ENCODE results near the gene ATP5PF.

Gene ATP5PF

DNA sequence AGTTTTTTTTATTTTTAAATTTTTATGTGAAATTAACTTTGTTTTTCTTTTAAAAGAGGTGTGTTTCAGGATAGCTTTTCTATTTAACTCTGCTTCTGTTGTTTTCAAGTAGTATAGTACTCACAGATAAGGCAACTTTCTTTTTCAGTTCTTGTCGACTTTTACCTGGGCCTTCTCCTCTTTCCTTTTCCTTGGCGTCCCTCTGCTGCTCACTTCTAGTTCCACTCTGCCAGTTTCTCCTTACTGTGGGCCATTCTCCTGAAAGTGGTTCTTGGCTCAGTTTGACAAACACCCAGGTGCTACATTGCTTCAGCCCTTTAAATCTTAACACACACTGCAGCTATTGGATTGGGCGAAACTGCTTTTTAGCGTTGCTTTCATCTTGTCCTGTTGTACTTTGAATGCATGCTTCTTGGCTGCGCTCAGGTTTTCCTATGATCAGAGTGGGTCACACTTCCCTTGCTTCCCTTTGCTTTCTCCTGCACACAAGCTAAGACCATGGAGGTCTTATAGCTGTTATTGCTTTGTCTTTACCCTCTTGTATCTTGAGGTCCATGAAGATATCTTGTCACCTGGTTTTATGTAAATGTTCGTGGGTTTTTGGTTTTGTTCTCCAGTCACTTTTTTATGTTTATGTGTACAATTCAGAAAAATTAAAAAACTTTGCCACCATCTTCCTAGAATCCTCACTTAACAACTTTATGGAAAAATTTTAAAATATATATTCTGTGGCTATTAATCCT is 21.7 kb upstream of the ATP5PF start:
- H3K36me3 ChIP-seq (ENCODE audit: control insufficient read depth in 5 of 5, insufficient read depth in 5 of 5, low read length in 5 of 5), result peaks cover 43 to 61% (median 53%) of the 10 kb centered on the region in 5 donors
- peak overlapping the region in 3 of 5 donors; percentile 27 to 45 (median 29) for H3K4me3 ChIP-seq (ENCODE audit: low read depth in 1 of 5, low read length in 5 of 5)
- no peak overlapping the region for H3K27ac ChIP-seq (ENCODE audit: low read depth, low read length)
- H3K27me3 ChIP-seq (ENCODE audit: control insufficient read depth in 5 of 5, insufficient read depth in 4 of 5, low read length in 5 of 5), result no peaks in the 10 kb centered on the region
- H3K4me1 ChIP-seq (ENCODE audit: control insufficient read depth in 5 of 5, insufficient read depth in 5 of 5, low read length in 5 of 5), result peaks cover 0 to 11% (median 0%) of the 10 kb centered on the region in 5 donors
- no peaks in the 10 kb centered on the region for H3K9me3 ChIP-seq (ENCODE audit: control insufficient read depth in 5 of 5, low read length in 5 of 5)
- peak overlapping the region in 2 of 5 donors; percentile 13 to 17 for H3K9ac ChIP-seq (ENCODE audit: low read length in 5 of 5)

DNA sequence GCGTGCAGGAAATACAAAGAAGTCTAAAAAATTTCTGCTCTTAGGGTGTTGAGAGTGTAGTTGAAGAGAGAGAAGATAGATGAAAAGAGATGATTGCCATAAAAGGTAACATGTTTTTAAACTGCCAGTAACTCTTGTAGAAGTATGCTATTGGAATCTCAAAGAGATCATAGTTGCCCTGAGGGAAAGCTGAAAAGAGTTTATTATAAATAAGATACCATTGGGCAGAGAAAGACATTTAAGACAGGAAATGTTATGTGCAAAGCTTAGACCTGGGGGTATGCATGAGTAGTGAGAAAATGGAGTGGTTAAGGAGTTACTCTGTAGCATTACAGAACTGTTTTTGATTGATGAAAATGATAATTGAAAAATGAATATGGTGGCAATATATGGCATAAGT is 17.7 kb upstream of the ATP5PF start:
- H3K36me3 ChIP-seq (ENCODE audit: control insufficient read depth in 5 of 5, insufficient read depth in 5 of 5, low read length in 5 of 5), result peaks cover 29 to 57% (median 40%) of the 10 kb centered on the region in 5 donors
- peaks cover 0 to 8% (median 0%) of the 10 kb centered on the region in 5 donors for H3K4me1 ChIP-seq (ENCODE audit: control insufficient read depth in 5 of 5, insufficient read depth in 5 of 5, low read length in 5 of 5)
- H3K4me3 ChIP-seq (ENCODE audit: low read depth in 1 of 5, low read length in 5 of 5), result no peak overlapping the region
- no peak overlapping the region for H3K27ac ChIP-seq (ENCODE audit: low read depth, low read length)
- H3K27me3 ChIP-seq (ENCODE audit: control insufficient read depth in 5 of 5, insufficient read depth in 4 of 5, low read length in 5 of 5), result no peaks in the 10 kb centered on the region
- H3K9ac ChIP-seq (ENCODE audit: low read length in 5 of 5), result no peak overlapping the region
- no peaks in the 10 kb centered on the region for H3K9me3 ChIP-seq (ENCODE audit: control insufficient read depth in 5 of 5, low read length in 5 of 5)

DNA sequence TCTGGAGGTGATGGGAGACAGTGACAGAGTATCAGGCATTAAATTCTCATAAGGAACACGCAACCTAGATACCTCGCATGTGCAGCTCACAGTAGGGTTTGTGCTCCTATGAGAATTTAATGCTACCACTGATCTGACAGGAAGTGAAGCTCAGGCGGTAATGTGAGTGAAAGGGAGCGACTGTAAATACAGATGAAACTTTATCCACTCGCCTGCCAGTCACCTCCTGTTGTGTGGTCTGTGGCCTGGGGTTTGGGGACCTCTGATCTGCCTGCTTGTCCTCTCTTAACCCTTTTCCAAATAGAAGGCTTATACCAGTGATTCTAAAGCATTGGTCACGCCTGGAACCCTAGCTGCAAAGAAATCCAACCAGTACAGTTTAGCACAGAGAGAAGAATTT is 15.4 kb upstream of the ATP5PF start:
- no peak overlapping the region for H3K27ac ChIP-seq (ENCODE audit: low read depth, low read length)
- H3K4me3 ChIP-seq (ENCODE audit: low read depth in 1 of 5, low read length in 5 of 5), result no peak overlapping the region
- H3K27me3 ChIP-seq (ENCODE audit: control insufficient read depth in 5 of 5, insufficient read depth in 4 of 5, low read length in 5 of 5), result no peaks in the 10 kb centered on the region
- H3K9ac ChIP-seq (ENCODE audit: low read length in 5 of 5), result no peak overlapping the region
- H3K36me3 ChIP-seq (ENCODE audit: control insufficient read depth in 5 of 5, insufficient read depth in 5 of 5, low read length in 5 of 5), result peaks cover 35 to 60% (median 41%) of the 10 kb centered on the region in 5 donors
- H3K4me1 ChIP-seq (ENCODE audit: control insufficient read depth in 5 of 5, insufficient read depth in 5 of 5, low read length in 5 of 5), result no peaks in the 10 kb centered on the region
- no peaks in the 10 kb centered on the region for H3K9me3 ChIP-seq (ENCODE audit: control insufficient read depth in 5 of 5, low read length in 5 of 5)

DNA sequence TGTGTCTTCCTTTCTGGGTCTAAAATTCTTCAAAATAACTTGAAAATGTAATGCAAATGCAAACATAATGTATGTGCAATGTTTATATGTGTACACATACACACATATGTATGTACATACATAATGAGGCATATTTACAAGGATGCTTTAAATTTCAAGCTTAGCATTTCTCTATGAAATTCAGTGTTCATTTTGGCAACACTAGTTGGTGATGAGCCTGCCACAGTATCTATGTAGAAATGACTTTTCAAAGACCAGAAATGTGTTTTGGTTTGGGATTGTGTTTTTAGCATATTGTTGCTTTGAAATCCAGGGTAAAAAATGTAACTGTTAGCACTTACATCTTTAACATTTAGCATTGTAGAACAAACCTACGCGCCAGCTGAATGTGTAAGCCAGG is 10.2 kb upstream of the ATP5PF start:
- no peaks in the 10 kb centered on the region for H3K9me3 ChIP-seq (ENCODE audit: control insufficient read depth in 5 of 5, low read length in 5 of 5)
- H3K4me3 ChIP-seq (ENCODE audit: low read depth in 1 of 5, low read length in 5 of 5), result no peak overlapping the region
- H3K36me3 ChIP-seq (ENCODE audit: control insufficient read depth in 5 of 5, insufficient read depth in 5 of 5, low read length in 5 of 5), result peaks cover 13 to 35% (median 20%) of the 10 kb centered on the region in 5 donors
- H3K4me1 ChIP-seq (ENCODE audit: control insufficient read depth in 5 of 5, insufficient read depth in 5 of 5, low read length in 5 of 5), result no peaks in the 10 kb centered on the region
- H3K27me3 ChIP-seq (ENCODE audit: control insufficient read depth in 5 of 5, insufficient read depth in 4 of 5, low read length in 5 of 5), result no peaks in the 10 kb centered on the region
- H3K27ac ChIP-seq (ENCODE audit: low read depth, low read length), result no peak overlapping the region
- H3K9ac ChIP-seq (ENCODE audit: low read length in 5 of 5), result no peak overlapping the region

DNA sequence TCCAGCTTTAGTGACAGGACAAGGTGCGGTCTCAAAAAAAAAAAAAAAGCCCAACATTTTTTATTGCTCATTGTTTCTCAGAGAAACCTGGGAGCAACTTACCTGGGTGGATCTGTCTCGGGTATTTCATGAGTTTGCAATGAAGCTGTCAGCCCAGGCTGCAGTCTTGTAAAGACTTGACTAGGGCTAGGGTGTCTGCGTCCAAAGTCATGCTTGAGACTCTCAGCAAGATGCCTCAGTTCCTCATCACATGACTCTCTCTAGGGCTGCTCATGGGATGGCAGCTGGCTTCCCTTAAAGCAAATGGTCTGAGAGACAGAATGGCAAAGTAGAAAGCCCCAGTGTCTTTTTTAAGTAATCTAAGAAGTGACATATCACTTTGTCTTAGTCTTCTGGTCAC is 8.2 kb upstream of the ATP5PF start:
- no peak overlapping the region for H3K4me3 ChIP-seq (ENCODE audit: low read depth in 1 of 5, low read length in 5 of 5)

DNA sequence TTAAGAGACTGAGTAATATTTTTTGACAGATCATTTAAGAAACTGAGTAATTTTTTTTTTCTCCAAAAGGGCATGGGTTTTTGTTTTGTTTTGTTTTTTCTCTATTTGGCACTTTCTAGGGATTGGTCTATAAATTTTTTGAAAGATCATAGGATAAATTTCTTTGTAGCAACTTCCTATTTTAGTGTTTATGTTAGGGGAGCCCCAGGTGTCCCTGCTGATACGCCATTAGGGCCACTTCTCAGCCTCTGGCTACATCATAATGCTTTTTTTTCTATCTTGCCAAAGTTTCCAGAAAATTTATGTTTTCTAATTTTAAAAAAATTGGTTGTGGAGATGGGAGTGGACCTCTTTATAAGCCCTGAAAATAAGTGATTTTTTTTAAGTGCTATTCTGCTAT is 2.7 kb upstream of the ATP5PF start:
- H3K9me3 ChIP-seq (ENCODE audit: control insufficient read depth in 5 of 5, low read length in 5 of 5), result no peaks in the 10 kb centered on the region
- no peaks in the 10 kb centered on the region for H3K36me3 ChIP-seq (ENCODE audit: control insufficient read depth in 5 of 5, insufficient read depth in 5 of 5, low read length in 5 of 5)
- H3K27ac ChIP-seq (ENCODE audit: low read depth, low read length), result peak overlapping the region; percentile 99
- H3K27me3 ChIP-seq (ENCODE audit: control insufficient read depth in 5 of 5, insufficient read depth in 4 of 5, low read length in 5 of 5), result no peaks in the 10 kb centered on the region
- H3K9ac ChIP-seq (ENCODE audit: low read length in 5 of 5), result peak overlapping the region in 1 of 5 donors; percentile 51
- peaks cover 0 to 44% (median 34%) of the 10 kb centered on the region in 5 donors for H3K4me1 ChIP-seq (ENCODE audit: control insufficient read depth in 5 of 5, insufficient read depth in 5 of 5, low read length in 5 of 5)
- H3K4me3 ChIP-seq (ENCODE audit: low read depth in 1 of 5, low read length in 5 of 5), result peak overlapping the region in 1 of 5 donors; percentile 86

More for the DNA sequence above, 8.2 kb upstream of the ATP5PF start:
- H3K4me1 ChIP-seq (ENCODE audit: control insufficient read depth in 5 of 5, insufficient read depth in 5 of 5, low read length in 5 of 5), result peaks cover 0 to 6% (median 0%) of the 10 kb centered on the region in 5 donors
- H3K9ac ChIP-seq (ENCODE audit: low read length in 5 of 5), result no peak overlapping the region
- no peaks in the 10 kb centered on the region for H3K9me3 ChIP-seq (ENCODE audit: control insufficient read depth in 5 of 5, low read length in 5 of 5)
- H3K27ac ChIP-seq (ENCODE audit: low read depth, low read length), result no peak overlapping the region
- H3K36me3 ChIP-seq (ENCODE audit: control insufficient read depth in 5 of 5, insufficient read depth in 5 of 5, low read length in 5 of 5), result peaks cover 3 to 21% (median 15%) of the 10 kb centered on the region in 5 donors
- H3K27me3 ChIP-seq (ENCODE audit: control insufficient read depth in 5 of 5, insufficient read depth in 4 of 5, low read length in 5 of 5), result no peaks in the 10 kb centered on the region

DNA sequence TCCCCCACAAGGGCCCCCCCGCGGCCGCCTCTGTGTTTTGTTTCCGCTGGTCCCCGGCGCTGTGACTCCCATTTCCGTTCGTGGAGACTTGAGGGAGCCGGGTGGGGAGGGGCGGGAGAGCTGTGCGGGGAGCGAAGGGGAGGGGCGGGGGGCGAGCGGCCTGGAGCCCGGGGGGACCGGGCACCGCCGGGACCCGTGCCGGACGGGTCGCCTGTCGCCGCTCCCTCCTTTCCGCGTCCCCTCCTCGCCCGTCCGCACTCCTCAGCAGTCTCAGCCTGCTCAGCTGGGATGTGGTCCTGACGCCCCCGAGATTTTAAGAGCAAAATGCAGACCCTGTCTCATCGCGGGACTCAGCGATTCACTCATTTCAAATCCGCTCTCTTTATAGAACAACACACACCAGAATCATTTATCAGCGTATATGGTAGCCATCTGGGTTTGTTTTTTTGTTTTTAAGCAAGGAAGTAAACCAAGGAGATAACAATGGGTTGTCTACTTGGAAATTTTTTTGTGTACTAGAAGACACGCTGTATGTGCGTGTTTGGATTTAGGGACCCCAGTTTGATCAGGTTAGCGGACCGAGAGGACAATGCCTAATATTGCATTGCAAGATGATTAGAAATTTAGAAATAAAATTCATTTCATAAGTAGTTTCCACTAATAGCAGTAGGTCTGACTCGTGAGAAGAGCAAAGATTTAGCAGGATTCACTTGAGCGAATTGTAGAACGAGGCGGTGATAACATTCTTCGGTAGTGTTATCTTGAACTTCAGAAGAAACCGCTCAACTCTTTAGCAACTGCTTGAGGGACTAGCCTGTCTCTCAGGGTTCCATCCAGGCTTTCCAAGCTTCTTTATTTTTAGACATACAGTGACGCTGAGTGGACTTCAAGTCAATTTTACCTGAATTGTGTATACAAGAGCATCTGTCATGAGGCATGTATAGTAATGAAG is 1.2 kb upstream of the ATP5PF start:
- no peaks in the 10 kb centered on the region for H3K27me3 ChIP-seq (ENCODE audit: control insufficient read depth in 5 of 5, insufficient read depth in 4 of 5, low read length in 5 of 5)
- peak overlapping the region; percentile 93 to 99 (median 97) for H3K9ac ChIP-seq (ENCODE audit: low read length in 5 of 5)
- H3K27ac ChIP-seq (ENCODE audit: low read depth, low read length), result peak overlapping the region; percentile 99
- H3K4me3 ChIP-seq (ENCODE audit: low read depth in 1 of 5, low read length in 5 of 5), result peak overlapping the region; percentile 81 to 96 (median 94)
- no peaks in the 10 kb centered on the region for H3K9me3 ChIP-seq (ENCODE audit: control insufficient read depth in 5 of 5, low read length in 5 of 5)
- peaks cover 0 to 59% (median 49%) of the 10 kb centered on the region in 5 donors for H3K4me1 ChIP-seq (ENCODE audit: control insufficient read depth in 5 of 5, insufficient read depth in 5 of 5, low read length in 5 of 5)
- H3K36me3 ChIP-seq (ENCODE audit: control insufficient read depth in 5 of 5, insufficient read depth in 5 of 5, low read length in 5 of 5), result no peaks in the 10 kb centered on the region

DNA sequence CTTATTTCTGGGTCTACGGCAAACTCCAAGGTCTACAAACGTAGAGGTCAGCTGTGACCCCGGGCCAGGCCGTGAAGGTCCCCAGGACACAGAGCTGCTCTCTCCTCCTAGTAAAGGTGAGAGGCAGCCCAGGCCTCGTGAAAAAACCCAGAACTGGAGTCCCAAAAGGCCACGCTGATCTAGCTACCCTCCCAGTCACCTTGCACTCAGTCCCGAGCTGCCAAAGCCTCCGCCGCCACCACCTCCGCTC is 125 bp downstream of the ATP5PF start:
- H3K36me3 ChIP-seq (ENCODE audit: control insufficient read depth in 5 of 5, insufficient read depth in 5 of 5, low read length in 5 of 5), result peaks cover 0 to 5% (median 0%) of the 10 kb centered on the region in 5 donors
- H3K27me3 ChIP-seq (ENCODE audit: control insufficient read depth in 5 of 5, insufficient read depth in 4 of 5, low read length in 5 of 5), result no peaks in the 10 kb centered on the region
- peak overlapping the region; percentile 81 to 96 (median 96) for H3K4me3 ChIP-seq (ENCODE audit: low read depth in 1 of 5, low read length in 5 of 5)
- H3K9me3 ChIP-seq (ENCODE audit: control insufficient read depth in 5 of 5, low read length in 5 of 5), result no peaks in the 10 kb centered on the region
- H3K4me1 ChIP-seq (ENCODE audit: control insufficient read depth in 5 of 5, insufficient read depth in 5 of 5, low read length in 5 of 5), result peaks cover 0 to 68% (median 51%) of the 10 kb centered on the region in 5 donors
- H3K9ac ChIP-seq (ENCODE audit: low read length in 5 of 5), result peak overlapping the region; percentile 92 to 99 (median 97)
- peak overlapping the region; percentile 99 for H3K27ac ChIP-seq (ENCODE audit: low read depth, low read length)

DNA sequence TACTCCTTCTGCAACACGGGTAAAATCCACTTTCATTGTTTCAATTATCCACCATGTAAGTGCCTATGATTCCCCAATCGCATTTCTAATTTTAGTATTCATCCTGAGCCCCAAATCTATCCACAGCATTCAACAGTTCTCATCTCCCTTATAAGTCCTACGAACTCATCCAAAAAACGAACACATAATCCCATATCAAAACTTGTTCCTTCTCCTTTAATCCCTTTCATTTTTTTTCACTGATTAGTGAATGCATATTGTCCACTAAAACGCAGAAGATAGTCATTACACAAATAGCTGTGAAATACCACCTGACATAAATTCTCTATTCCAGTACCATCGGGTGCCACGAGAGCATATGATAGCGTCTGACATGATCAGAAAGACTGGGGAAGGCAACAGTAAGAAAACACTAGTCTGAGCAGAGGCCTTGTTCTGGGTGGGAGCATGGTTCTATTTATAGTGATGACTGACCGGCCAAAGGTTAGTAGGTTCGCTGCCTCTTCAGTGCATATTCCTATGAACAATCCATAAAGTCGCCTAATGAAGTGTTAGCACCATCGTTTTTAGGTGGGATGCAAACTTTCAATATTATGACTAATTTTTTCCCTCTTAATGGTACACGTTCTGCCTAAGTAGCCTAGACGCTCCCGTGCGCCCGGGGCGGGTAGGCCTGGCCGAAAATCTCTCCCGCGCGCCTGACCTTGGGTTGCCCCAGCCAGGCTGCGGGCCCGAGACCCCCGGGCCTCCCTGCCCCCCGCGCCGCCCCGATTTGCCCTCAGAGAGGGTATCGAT is 648 bp downstream of the ATP5PF start:
- Histone ChIP-seq H3K9me3 (ENCODE audit: control insufficient read depth in 5 of 5, low read length in 5 of 5) (no peaks in the 10 kb centered on the region), H3K36me3 (ENCODE audit: control insufficient read depth in 5 of 5, insufficient read depth in 5 of 5, low read length in 5 of 5) (peaks cover 2 to 11% (median 3%) of the 10 kb centered on the region in 5 donors), H3K4me1 (ENCODE audit: control insufficient read depth in 5 of 5, insufficient read depth in 5 of 5, low read length in 5 of 5) (peaks cover 0 to 68% (median 51%) of the 10 kb centered on the region in 5 donors), H3K4me3 (ENCODE audit: low read depth in 1 of 5, low read length in 5 of 5) (peak overlapping the region; percentile 81 to 96 (median 96)), H3K27me3 (ENCODE audit: control insufficient read depth in 5 of 5, insufficient read depth in 4 of 5, low read length in 5 of 5) (no peaks in the 10 kb centered on the region), H3K9ac (ENCODE audit: low read length in 5 of 5) (peak overlapping the region; percentile 92 to 99 (median 97)), H3K27ac (ENCODE audit: low read depth, low read length) (peak overlapping the region; percentile 99)

Measured in subcutaneous abdominal adipose tissue (tissue), 5 donors.